DOHH2 (cell line): ENCODE data around the gene KCTD15.
"Not testable (repeated sequence)": the region's sequence is repeated elsewhere in the genome, so short reads cannot be mapped to it uniquely, and the experiment has no call there.

Experiments used
- H3F3A ChIP-seq: fragments of 200-600 bp; sonication (generic), shearing (Covaris generic); 2 replicates; pipeline ENCODE4 v1.6.0; 2016; ENCODE audit warnings: antibody characterized with exemption, mild to moderate bottlenecking; ENCODE audit not compliant: control insufficient read depth, insufficient read depth
- H3K27ac ChIP-seq: fragments of 200-600 bp; sonication (generic); 2 replicates; pipeline ENCODE4 v1.5.1; 2014; ENCODE audit warnings: low read depth, mild to moderate bottlenecking, low read length, moderate library complexity
- H3K27me3 ChIP-seq: fragments of 200-600 bp; sonication (generic); 2 replicates; pipeline ENCODE4 v1.6.1; 2014; ENCODE audit warnings: mild to moderate bottlenecking, low read length, mixed read lengths; ENCODE audit not compliant: control insufficient read depth
- H3K36me3 ChIP-seq: fragments of 200-600 bp; sonication (generic); 2 replicates; pipeline ENCODE4 v1.6.1; 2014; ENCODE audit warnings: mild to moderate bottlenecking, low read length, moderate library complexity, mixed read lengths; ENCODE audit not compliant: control insufficient read depth
- H3K4me1 ChIP-seq: fragments of 200-600 bp; sonication (generic); 2 replicates; pipeline ENCODE4 v1.6.1; 2014; ENCODE audit warnings: mild to moderate bottlenecking, low read length, mixed read lengths; ENCODE audit not compliant: control insufficient read depth
- H3K4me2 ChIP-seq: fragments of 200-600 bp; sonication (generic); 2 replicates; pipeline ENCODE4 v1.6.0; 2014; ENCODE audit warnings: mild to moderate bottlenecking, low read length, moderate library complexity
- H3K4me3 ChIP-seq: fragments of 200-600 bp; sonication (generic); 2 replicates; pipeline ENCODE4 v1.5.1; 2014; ENCODE audit warnings: mild to moderate bottlenecking, low read length, mixed read lengths
- H3K79me2 ChIP-seq: fragments of 200-600 bp; sonication (generic); 2 replicates; pipeline ENCODE4 v1.6.1; 2014; ENCODE audit warnings: mild to moderate bottlenecking, low read length, mixed read lengths; ENCODE audit not compliant: control insufficient read depth
- H3K9me2 ChIP-seq: fragments of 200-600 bp; sonication (generic); replicated peaks from 2 replicates; pipeline ENCODE4 v1.6.1; 2014; ENCODE audit warnings: mild to moderate bottlenecking, low read length, mixed read lengths; ENCODE audit not compliant: control insufficient read depth
- H3K9me3 ChIP-seq: fragments of 200-600 bp; sonication (generic); 2 replicates; pipeline ENCODE4 v1.6.1; 2014; ENCODE audit warnings: antibody characterized with exemption, low read length, mixed read lengths; ENCODE audit not compliant: control insufficient read depth, insufficient read depth
- H4K20me1 ChIP-seq: fragments of 200-600 bp; sonication (generic); 2 replicates; pipeline ENCODE4 v1.6.0; 2014; ENCODE audit warnings: low read depth, mild to moderate bottlenecking, antibody characterized with exemption, low read length, moderate library complexity; ENCODE audit not compliant: control insufficient read depth, insufficient read depth
- EZH2phosphoT487 ChIP-seq: fragments of 200-600 bp; sonication (generic); IDR thresholded peaks from 2 replicates; pipeline ENCODE4 v1.6.1; 2017; ENCODE audit warnings: borderline replicate concordance, mild to moderate bottlenecking, antibody characterized with exemption, low read length, moderate library complexity, mixed read lengths
- TF ChIP-seq, protein P1 (sequence below): fragments of 200-600 bp; sonication (generic); IDR thresholded peaks from one replicate; pipeline ENCODE4 v1.5.1; 2014; ENCODE audit warnings: antibody characterized with exemption, mild to moderate bottlenecking, low read depth, low read length; ENCODE audit not compliant: poor library complexity, severe bottlenecking

The KCTD15 gene

GRCh38 chr19:33815380-33816340, 19.0 kb downstream of the KCTD15 start:
- H3K79me2 ChIP-seq, result no peaks in the 10 kb centered on the region
- H3K4me1 ChIP-seq, result peaks cover 5% of the 10 kb centered on the region; the same call in 1 of the 2 replicates
- H3K27me3 ChIP-seq, result peaks cover 6% of the 10 kb centered on the region; the same call in 1 of the 2 replicates
- no peak overlapping the region for H3K4me3 ChIP-seq
- H3K9me2 ChIP-seq, result no peaks in the 10 kb centered on the region
- H3K36me3 ChIP-seq, result no peaks in the 10 kb centered on the region
- no peaks in the 10 kb centered on the region for H3F3A ChIP-seq
- no peaks in the 10 kb centered on the region for H4K20me1 ChIP-seq
- no peak overlapping the region for H3K27ac ChIP-seq
- no peak overlapping the region for H3K4me2 ChIP-seq
- no peaks in the 10 kb centered on the region for H3K9me3 ChIP-seq
- no peak for TF ChIP-seq EZH2phosphoT487
- TF ChIP-seq, protein P1, sequence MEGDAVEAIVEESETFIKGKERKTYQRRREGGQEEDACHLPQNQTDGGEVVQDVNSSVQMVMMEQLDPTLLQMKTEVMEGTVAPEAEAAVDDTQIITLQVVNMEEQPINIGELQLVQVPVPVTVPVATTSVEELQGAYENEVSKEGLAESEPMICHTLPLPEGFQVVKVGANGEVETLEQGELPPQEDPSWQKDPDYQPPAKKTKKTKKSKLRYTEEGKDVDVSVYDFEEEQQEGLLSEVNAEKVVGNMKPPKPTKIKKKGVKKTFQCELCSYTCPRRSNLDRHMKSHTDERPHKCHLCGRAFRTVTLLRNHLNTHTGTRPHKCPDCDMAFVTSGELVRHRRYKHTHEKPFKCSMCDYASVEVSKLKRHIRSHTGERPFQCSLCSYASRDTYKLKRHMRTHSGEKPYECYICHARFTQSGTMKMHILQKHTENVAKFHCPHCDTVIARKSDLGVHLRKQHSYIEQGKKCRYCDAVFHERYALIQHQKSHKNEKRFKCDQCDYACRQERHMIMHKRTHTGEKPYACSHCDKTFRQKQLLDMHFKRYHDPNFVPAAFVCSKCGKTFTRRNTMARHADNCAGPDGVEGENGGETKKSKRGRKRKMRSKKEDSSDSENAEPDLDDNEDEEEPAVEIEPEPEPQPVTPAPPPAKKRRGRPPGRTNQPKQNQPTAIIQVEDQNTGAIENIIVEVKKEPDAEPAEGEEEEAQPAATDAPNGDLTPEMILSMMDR, result no peak

DNA sequence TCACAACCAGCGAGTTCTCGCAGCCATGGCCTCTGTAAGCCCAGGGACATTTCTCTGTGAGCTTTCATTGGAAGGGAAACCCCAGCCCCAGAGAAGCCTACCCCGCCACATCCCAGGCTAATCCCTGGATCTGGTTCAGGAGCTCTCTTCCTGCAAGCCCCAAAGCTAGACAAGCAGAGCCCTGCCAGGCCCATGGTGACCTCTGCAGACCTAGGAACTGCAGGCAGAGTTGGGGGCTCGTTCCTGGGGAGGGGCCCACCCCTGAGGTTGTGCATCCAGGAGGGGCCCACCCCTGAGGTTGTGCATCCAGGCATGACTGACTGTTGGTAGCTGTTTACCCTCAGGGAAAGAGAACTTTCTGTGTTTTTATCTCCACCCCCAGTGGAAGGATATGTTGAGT, 21.7 kb downstream of the KCTD15 start:
- Histone ChIP-seq H3K79me2 (no peaks in the 10 kb centered on the region), H3K36me3 (no peaks in the 10 kb centered on the region), H3K9me3 (no peaks in the 10 kb centered on the region), H3F3A (no peaks in the 10 kb centered on the region), H3K27ac (no peak overlapping the region), H3K27me3 (peaks cover 6% of the 10 kb centered on the region; the same call in 1 of the 2 replicates), H3K4me3 (no peak overlapping the region), H3K4me2 (no peak overlapping the region), H3K4me1 (peaks cover 5% of the 10 kb centered on the region; the same call in 1 of the 2 replicates), H3K9me2 (no peaks in the 10 kb centered on the region), H4K20me1 (no peaks in the 10 kb centered on the region)
- TF ChIP-seq, protein P1, result no peak
- no peak for TF ChIP-seq EZH2phosphoT487

DNA sequence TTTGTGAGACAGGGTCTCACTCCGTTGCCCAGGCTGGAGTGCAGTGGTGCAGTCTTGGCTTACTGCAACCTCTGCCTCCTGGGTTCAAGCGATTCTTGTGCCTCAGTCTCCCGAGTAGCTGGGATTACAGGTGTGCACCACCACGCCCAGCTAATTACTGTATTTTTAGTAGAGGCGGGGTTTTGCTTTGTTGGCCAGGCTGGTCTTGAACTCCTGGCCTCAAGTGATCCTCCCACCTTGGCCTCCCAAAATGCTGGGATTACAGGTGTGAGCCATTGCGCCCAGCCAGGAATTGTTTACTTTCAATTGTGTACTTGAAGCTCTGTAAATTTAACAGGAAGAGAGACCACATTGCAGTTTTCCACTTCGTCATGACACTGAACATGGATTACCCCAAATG, 22.4 kb downstream of the KCTD15 start:
- not testable (repeated sequence) for H3K4me2 ChIP-seq, H3K79me2 ChIP-seq

DNA sequence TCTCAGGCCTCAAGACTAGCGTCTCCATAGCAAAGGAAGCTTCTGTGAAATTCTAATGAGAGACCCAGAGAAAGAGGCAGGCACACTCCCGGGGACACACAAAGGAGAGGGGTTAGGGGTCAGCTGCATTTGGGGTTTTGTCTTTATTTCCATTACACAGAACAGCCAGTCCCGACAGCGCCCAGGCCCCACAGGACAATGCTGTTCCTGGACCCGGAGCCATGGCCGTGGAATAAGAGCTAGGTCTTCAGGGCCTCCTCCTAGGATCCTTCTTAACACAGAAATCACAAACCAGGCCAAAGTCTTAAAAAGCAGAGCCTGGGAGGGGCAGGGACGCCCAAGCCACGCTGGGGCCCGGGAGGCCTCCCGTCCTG, 22.8 kb downstream of the KCTD15 start:
- Histone ChIP-seq H3K9me3 (no peaks in the 10 kb centered on the region), H3F3A (no peaks in the 10 kb centered on the region), H3K4me1 (peaks cover 5% of the 10 kb centered on the region; the same call in 1 of the 2 replicates), H3K27ac (no peak overlapping the region), H3K9me2 (no peaks in the 10 kb centered on the region), H4K20me1 (no peaks in the 10 kb centered on the region), H3K4me2 (no peak overlapping the region), H3K36me3 (no peaks in the 10 kb centered on the region), H3K79me2 (no peaks in the 10 kb centered on the region), H3K27me3 (peaks cover 6% of the 10 kb centered on the region; the same call in 1 of the 2 replicates), H3K4me3 (no peak overlapping the region)
- TF ChIP-seq, protein P1, result no peak
- TF ChIP-seq EZH2phosphoT487, result no peak

More for the DNA sequence above, 22.4 kb downstream of the KCTD15 start:
- H3K4me1 ChIP-seq, H3K27ac ChIP-seq, H3K4me3 ChIP-seq, H4K20me1 ChIP-seq, H3K9me3 ChIP-seq, H3K9me2 ChIP-seq, H3K27me3 ChIP-seq, H3F3A ChIP-seq, H3K36me3 ChIP-seq: not testable (repeated sequence)
